WI38 (cell line): ENCODE results near the gene NCK1.

ENCODE experiments used
- H3K4me3 ChIP-seq: 2 replicates; pipeline ENCODE4 v1.5.1; 2011; ENCODE audit warnings: low read depth, mild to moderate bottlenecking, control low read depth, low read length
- TF ChIP-seq, protein P1 (sequence below): IDR thresholded peaks from 2 replicates; pipeline ENCODE4 v1.5.1; 2012; ENCODE audit warnings: low read depth, mild to moderate bottlenecking, control low read depth, low read length

The NCK1 gene

DNA sequence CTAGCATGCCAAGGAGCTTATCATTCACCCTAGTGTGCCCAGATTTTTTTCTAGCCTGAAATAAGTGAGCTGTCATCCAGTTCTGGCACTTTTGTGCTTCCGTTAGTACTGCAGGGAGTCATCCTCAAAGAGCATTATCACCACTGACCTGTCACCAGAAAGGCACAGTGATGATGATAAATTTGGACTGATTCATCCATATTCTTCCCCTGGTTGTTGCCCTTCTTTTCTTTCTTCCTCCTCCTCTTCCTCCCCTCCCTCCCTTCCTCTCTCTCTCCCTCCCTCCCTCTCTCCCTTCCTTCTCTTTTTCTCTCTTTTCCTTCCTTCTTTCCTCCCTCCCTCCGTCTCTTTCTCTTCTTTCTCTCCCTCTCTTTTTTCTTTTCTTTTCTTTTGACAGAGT lies 21.8 kb upstream of the NCK1 start:
- no peak overlapping the region for H3K4me3 ChIP-seq
- TF ChIP-seq, protein P1, sequence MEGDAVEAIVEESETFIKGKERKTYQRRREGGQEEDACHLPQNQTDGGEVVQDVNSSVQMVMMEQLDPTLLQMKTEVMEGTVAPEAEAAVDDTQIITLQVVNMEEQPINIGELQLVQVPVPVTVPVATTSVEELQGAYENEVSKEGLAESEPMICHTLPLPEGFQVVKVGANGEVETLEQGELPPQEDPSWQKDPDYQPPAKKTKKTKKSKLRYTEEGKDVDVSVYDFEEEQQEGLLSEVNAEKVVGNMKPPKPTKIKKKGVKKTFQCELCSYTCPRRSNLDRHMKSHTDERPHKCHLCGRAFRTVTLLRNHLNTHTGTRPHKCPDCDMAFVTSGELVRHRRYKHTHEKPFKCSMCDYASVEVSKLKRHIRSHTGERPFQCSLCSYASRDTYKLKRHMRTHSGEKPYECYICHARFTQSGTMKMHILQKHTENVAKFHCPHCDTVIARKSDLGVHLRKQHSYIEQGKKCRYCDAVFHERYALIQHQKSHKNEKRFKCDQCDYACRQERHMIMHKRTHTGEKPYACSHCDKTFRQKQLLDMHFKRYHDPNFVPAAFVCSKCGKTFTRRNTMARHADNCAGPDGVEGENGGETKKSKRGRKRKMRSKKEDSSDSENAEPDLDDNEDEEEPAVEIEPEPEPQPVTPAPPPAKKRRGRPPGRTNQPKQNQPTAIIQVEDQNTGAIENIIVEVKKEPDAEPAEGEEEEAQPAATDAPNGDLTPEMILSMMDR = no peak

DNA sequence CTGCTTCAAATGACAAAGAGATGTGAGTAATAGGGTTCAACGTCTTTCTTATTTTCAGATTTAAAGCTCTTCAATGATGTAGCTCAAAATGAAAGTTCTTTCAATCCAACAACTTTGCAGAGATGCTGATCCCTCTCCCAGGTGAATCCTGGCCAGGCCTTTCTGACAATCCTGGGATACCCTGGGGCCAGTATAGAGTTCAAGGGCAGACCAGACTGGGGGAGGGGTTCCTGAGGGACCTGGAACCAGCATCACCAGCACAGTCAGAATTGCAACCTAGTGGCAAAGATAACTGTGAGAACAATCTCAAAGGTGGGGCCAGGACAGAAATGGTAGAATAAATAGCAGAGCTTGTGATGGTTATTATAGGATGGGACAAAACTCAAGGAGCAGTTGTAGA lies 19.7 kb upstream of the NCK1 start:
- H3K4me3 ChIP-seq = no peak overlapping the region
- TF ChIP-seq, protein P1 = no peak

DNA sequence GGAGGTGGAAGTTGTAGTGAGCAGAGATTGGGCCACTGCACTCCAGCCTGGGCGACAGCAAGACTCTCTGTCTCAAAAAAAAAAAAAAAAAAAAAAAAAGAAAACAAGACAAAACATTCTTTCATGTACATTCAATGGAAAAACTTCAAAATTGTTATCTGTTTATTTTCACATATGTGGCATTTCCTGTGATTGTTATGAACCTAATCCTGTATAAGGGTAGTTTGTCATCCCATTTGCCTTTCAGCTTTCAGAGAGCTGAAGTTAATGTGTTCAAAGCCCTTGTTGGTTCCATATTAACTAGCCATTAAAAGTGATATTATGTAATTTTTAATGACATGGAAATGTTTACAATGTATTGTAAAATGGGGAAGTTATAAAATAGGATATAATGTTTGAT lies 17.3 kb upstream of the NCK1 start:
- TF ChIP-seq, protein P1 = no peak
- no peak overlapping the region for H3K4me3 ChIP-seq

DNA sequence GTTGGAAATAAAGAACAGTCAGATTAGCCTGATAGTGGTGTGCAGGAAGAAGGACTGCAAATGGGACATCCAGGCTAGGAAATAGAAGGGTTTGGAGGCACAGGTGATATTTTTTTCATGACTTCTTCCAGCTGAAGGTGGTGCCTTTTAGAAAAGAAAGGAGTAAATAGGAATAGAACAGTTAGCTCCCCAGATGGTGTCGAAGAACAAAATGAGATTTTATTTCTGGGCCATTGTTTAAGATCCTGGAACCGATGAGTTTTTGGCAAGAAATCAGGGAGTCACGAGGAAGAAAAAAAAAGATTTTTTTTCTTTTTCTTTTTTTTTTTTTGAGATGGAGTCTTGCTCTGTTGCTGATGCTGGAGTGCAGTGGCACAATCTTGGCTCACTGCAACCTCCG lies 9.8 kb upstream of the NCK1 start:
- TF ChIP-seq, protein P1 = no peak
- no peak overlapping the region for H3K4me3 ChIP-seq

DNA sequence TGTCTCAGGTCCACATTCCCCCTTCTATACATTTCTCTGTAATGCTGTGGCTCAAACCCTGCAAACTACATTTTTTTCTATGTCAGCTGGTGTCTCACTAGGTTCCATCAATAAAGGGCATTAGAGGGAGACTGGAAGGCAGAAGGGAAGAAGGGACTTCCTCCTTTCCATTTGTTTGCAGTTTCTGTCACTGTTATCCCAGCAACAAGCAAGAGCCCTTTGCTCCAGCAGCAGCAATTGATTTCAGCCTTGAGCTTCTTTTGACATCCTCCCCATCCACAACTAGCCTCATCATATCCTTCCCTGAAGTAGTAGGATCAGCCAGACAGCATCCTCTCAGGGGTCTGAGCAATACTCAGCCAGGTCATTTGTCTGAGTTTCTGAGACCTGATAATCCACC lies 5.3 kb upstream of the NCK1 start:
- TF ChIP-seq, protein P1 = no peak
- H3K4me3 ChIP-seq = no peak overlapping the region

DNA sequence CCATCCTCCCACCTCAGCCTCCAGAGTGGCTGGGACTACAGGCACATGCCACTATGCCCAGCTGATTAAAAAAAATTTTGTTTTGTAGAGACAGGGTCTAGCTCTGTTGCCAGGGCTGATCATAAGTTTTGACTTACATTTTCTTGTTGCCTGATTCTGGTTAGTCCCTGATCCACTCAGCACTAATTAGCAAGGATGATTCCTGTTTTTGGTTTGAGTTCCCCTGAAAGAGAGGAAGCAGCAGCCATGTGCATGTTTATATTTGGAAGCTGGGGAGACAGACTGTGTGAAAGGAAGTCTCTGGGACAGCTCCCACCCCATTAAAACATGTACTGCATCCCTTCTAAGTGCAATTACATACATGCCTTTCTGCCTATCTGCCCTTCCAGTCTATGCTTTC lies 3.6 kb upstream of the NCK1 start:
- no peak overlapping the region for H3K4me3 ChIP-seq
- TF ChIP-seq, protein P1 = no peak

DNA sequence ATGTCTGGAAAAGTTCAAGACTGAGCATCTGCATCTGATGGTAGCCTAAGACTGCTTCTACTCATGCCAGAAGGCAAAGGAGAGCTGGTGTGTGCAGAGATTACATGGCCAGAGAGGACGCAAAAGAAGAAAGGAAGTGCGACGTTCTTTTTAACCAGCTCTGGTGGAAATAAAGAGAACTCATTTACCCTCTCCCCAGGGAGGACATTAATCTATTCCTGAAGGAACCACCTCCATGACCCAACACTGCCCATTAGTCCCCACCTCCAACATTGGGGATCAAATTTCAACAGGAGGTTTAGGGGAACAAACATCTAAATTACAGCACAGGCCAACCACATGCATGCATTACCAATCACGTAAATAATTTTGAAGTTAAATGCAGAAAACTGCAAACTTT lies 1.5 kb upstream of the NCK1 start:
- H3K4me3 ChIP-seq = peak overlapping the region; percentile 88
- TF ChIP-seq, protein P1 = no peak
